Activated T-cell treated with anti-CD3 and anti-CD28 coated beads, Interleukin-2, amount 50 U/mL, for 4 hours (primary cell): ENCODE data around the gene SLC23A2. TPM values are rescaled to one million over a fixed set of nuclear protein-coding genes. Genes with fewer than 3 reads are reported as not detected.
"Not testable (repeated sequence)": the region's sequence is repeated elsewhere in the genome, so short reads cannot be mapped to it uniquely, and the experiment has no call there.

ENCODE experiments used
- ATAC-seq, 2 donors: fragments of 200-7000 bp; cut with Tn5 transposase; one replicate each; pipeline ENCODE4 v1.10.0; 2021
- DNase-seq: peaks from one replicate; pipeline ENCODE4 v3.0.0-alpha.2; 2020
- H3K27me3 Mint-ChIP-seq: one replicate; pipeline ENCODE4 v1.8.0; 2021; ENCODE audit warnings: low read depth, mixed read lengths
- H3K36me3 Mint-ChIP-seq: one replicate; pipeline ENCODE4 v1.8.0; 2022; ENCODE audit warnings: mixed read lengths; ENCODE audit not compliant: insufficient read depth
- H3K4me1 Mint-ChIP-seq: one replicate; pipeline ENCODE4 v1.8.0; 2021; ENCODE audit warnings: low read depth, mixed read lengths
- H3K4me3 Mint-ChIP-seq: one replicate; pipeline ENCODE4 v1.8.0; 2021; ENCODE audit warnings: mild to moderate bottlenecking, moderate library complexity, mixed read lengths
- H3K9me3 Mint-ChIP-seq: one replicate; pipeline ENCODE4 v1.8.0; 2021; ENCODE audit warnings: mixed read lengths
- total RNA-seq, 3 donors: library from RNA; stranded (reverse); gene quantifications; one replicate each; pipeline ENCODE4 v1.2.1, GENCODE V29; 2021

The SLC23A2 gene
- total RNA-seq, 3 donors from 2014 or later: 19.6 to 25.9 (median 20.4) TPM

- H3K36me3 Mint-ChIP-seq: peaks cover 41% of the 10 kb centered on the region
- no peak for ATAC-seq
- H3K4me1 Mint-ChIP-seq: no peaks in the 10 kb centered on the region
- no peak overlapping the region for H3K4me3 Mint-ChIP-seq
- no peaks in the 10 kb centered on the region for H3K9me3 Mint-ChIP-seq
- no peak for DNase-seq
- no peaks in the 10 kb centered on the region for H3K27me3 Mint-ChIP-seq
Measured at GRCh38 chr20:4883051-4883450, 118.3 kb downstream of the SLC23A2 start.

- Mint-ChIP-seq H3K4me1 (no peaks in the 10 kb centered on the region), H3K9me3 (no peaks in the 10 kb centered on the region), H3K36me3 (peaks cover 43% of the 10 kb centered on the region), H3K27me3 (no peaks in the 10 kb centered on the region), H3K4me3 (no peak overlapping the region)
- no peak for DNase-seq
- ATAC-seq: no peak
Measured at GRCh38 chr20:4881006-4881730, 120.1 kb downstream of the SLC23A2 start.

GRCh38 chr20:4880051-4880450 lies 121.3 kb downstream of the SLC23A2 start:
- peaks cover 43% of the 10 kb centered on the region for H3K36me3 Mint-ChIP-seq
- no peaks in the 10 kb centered on the region for H3K9me3 Mint-ChIP-seq
- H3K4me3 Mint-ChIP-seq: no peak overlapping the region
- H3K27me3 Mint-ChIP-seq: no peaks in the 10 kb centered on the region
- H3K4me1 Mint-ChIP-seq: no peaks in the 10 kb centered on the region
- no peak for DNase-seq
- ATAC-seq: no peak

GRCh38 chr20:4878099-4878498 lies 123.2 kb downstream of the SLC23A2 start:
- H3K4me1 Mint-ChIP-seq, H3K9me3 Mint-ChIP-seq, DNase-seq, H3K27me3 Mint-ChIP-seq, H3K4me3 Mint-ChIP-seq, ATAC-seq: not testable (repeated sequence)
- peaks cover 38% of the 10 kb centered on the region for H3K36me3 Mint-ChIP-seq

GRCh38 chr20:4876731-4877130 lies 124.6 kb downstream of the SLC23A2 start:
- Mint-ChIP-seq H3K36me3 (peaks cover 34% of the 10 kb centered on the region), H3K9me3 (no peaks in the 10 kb centered on the region), H3K27me3 (no peaks in the 10 kb centered on the region), H3K4me1 (no peaks in the 10 kb centered on the region), H3K4me3 (no peak overlapping the region)
- no peak for ATAC-seq
- no peak for DNase-seq

- no peak overlapping the region for H3K4me3 Mint-ChIP-seq
- peaks cover 30% of the 10 kb centered on the region for H3K36me3 Mint-ChIP-seq
- DNase-seq (no peak), ATAC-seq (no peak)
- no peaks in the 10 kb centered on the region for H3K4me1 Mint-ChIP-seq
- no peaks in the 10 kb centered on the region for H3K27me3 Mint-ChIP-seq
- no peaks in the 10 kb centered on the region for H3K9me3 Mint-ChIP-seq
Measured at GRCh38 chr20:4876301-4876700, 125.0 kb downstream of the SLC23A2 start.

GRCh38 chr20:4875578-4876067 lies 125.7 kb downstream of the SLC23A2 start:
- peaks cover 24% of the 10 kb centered on the region for H3K36me3 Mint-ChIP-seq
- H3K4me1 Mint-ChIP-seq: no peaks in the 10 kb centered on the region
- DNase-seq: no peak
- no peaks in the 10 kb centered on the region for H3K9me3 Mint-ChIP-seq
- H3K4me3 Mint-ChIP-seq: no peak overlapping the region
- H3K27me3 Mint-ChIP-seq: no peaks in the 10 kb centered on the region
- ATAC-seq: no peak

GRCh38 chr20:4873396-4873795 lies 127.9 kb downstream of the SLC23A2 start:
- DNase-seq (no peak), ATAC-seq (no peak)
- Mint-ChIP-seq H3K4me1 (peaks cover 15% of the 10 kb centered on the region), H3K36me3 (peaks cover 22% of the 10 kb centered on the region), H3K27me3 (no peaks in the 10 kb centered on the region), H3K9me3 (no peaks in the 10 kb centered on the region), H3K4me3 (no peak overlapping the region)

- Mint-ChIP-seq H3K4me1 (peaks cover 15% of the 10 kb centered on the region), H3K9me3 (no peaks in the 10 kb centered on the region), H3K4me3 (no peak overlapping the region), H3K36me3 (peaks cover 29% of the 10 kb centered on the region), H3K27me3 (no peaks in the 10 kb centered on the region)
- ATAC-seq (no peak), DNase-seq (no peak)
Measured at GRCh38 chr20:4871486-4871885, 129.8 kb downstream of the SLC23A2 start.

- no peak for ATAC-seq
- DNase-seq: no peak
- Mint-ChIP-seq H3K27me3 (no peaks in the 10 kb centered on the region), H3K36me3 (peaks cover 30% of the 10 kb centered on the region), H3K9me3 (no peaks in the 10 kb centered on the region), H3K4me3 (no peak overlapping the region), H3K4me1 (peaks cover 15% of the 10 kb centered on the region)
Measured at GRCh38 chr20:4870906-4871305, 130.4 kb downstream of the SLC23A2 start.

GRCh38 chr20:4869290-4870193 lies 131.8 kb downstream of the SLC23A2 start:
- no peaks in the 10 kb centered on the region for H3K9me3 Mint-ChIP-seq
- H3K27me3 Mint-ChIP-seq: no peaks in the 10 kb centered on the region
- DNase-seq (no peak), ATAC-seq (peak; percentile 35 to 57)
- no peak overlapping the region for H3K4me3 Mint-ChIP-seq
- peaks cover 15% of the 10 kb centered on the region for H3K4me1 Mint-ChIP-seq
- H3K36me3 Mint-ChIP-seq: peaks cover 34% of the 10 kb centered on the region

- Mint-ChIP-seq H3K4me3 (no peak overlapping the region), H3K9me3 (no peaks in the 10 kb centered on the region), H3K4me1 (peaks cover 15% of the 10 kb centered on the region), H3K36me3 (peaks cover 29% of the 10 kb centered on the region), H3K27me3 (no peaks in the 10 kb centered on the region)
- ATAC-seq (no peak), DNase-seq (no peak)
Measured at GRCh38 chr20:4867051-4867450, 134.3 kb downstream of the SLC23A2 start.

- Mint-ChIP-seq H3K4me1 (peaks cover 15% of the 10 kb centered on the region), H3K9me3 (no peaks in the 10 kb centered on the region), H3K4me3 (no peak overlapping the region), H3K27me3 (no peaks in the 10 kb centered on the region), H3K36me3 (peaks cover 34% of the 10 kb centered on the region)
- no peak for DNase-seq
- no peak for ATAC-seq
Measured at GRCh38 chr20:4866429-4866828, 134.9 kb downstream of the SLC23A2 start.

- peaks cover 7% of the 10 kb centered on the region for H3K4me1 Mint-ChIP-seq
Measured at GRCh38 chr20:4864311-4864752, 137.0 kb downstream of the SLC23A2 start.

More at GRCh38 chr20:4864311-4864752, 137.0 kb downstream of the SLC23A2 start:
- Mint-ChIP-seq H3K4me3 (no peak overlapping the region), H3K36me3 (peaks cover 41% of the 10 kb centered on the region), H3K27me3 (no peaks in the 10 kb centered on the region), H3K9me3 (no peaks in the 10 kb centered on the region)
- ATAC-seq (no peak), DNase-seq (no peak)
